IMR-90 (cell line): ENCODE data around the gene OR13C8. TPM values are rescaled to one million over a fixed set of nuclear protein-coding genes. Genes with fewer than 3 reads are reported as not detected.

Source experiments
- ATAC-seq: fragments of 200-7000 bp; cut with Tn5 transposase; 2 replicates; pipeline ENCODE4 v1.9.1; 2020; ENCODE audit warnings: low read depth, mild to moderate bottlenecking, moderate library complexity
- BruUV-seq: library from RNA; stranded (reverse); fragments of 400-500 nt; replicated peaks from 2 replicates; lab custom pipeline; 2021; lab: Mats Ljungman, UMichigan
- CTCF ChIA-PET: fragments of 300-600 bp; formaldehyde crosslinking; extraction: SDS; loops from one replicate; lab custom pipeline; 2021; ENCODE audit warnings: antibody characterized with exemption; lab: Yijun Ruan, JAX
- POLR2A ChIA-PET: fragments of 300-600 bp; sonication (Branson Sonifier 250); formaldehyde crosslinking; loops from one replicate; lab custom pipeline; 2022; ENCODE audit warnings: antibody characterized with exemption; ENCODE audit not compliant: unreplicated experiment; lab: Charles Lee
- DNase-seq: peaks from one replicate; pipeline ENCODE4 v3.0.0; 2013
- H2AFZ ChIP-seq: replicated peaks from 2 replicates; pipeline ENCODE3; 2013; ENCODE audit warnings: low read length, mild to moderate bottlenecking; ENCODE audit not compliant: poor library complexity
- H2AK5ac ChIP-seq: 2 replicates; pipeline ENCODE4 v1.6.1; 2013; ENCODE audit warnings: low read depth, low read length, inconsistent platforms
- H2AK9ac ChIP-seq: replicated peaks from 2 replicates; pipeline ENCODE3; 2013; ENCODE audit warnings: mild to moderate bottlenecking, low read depth, low read length, moderate library complexity; ENCODE audit not compliant: poor library complexity
- H2BK120ac ChIP-seq: 2 replicates; pipeline ENCODE4 v1.6.1; 2013; ENCODE audit warnings: low read depth, low read length, inconsistent platforms
- H2BK15ac ChIP-seq: 3 replicates; pipeline ENCODE4 v1.6.1; 2013; ENCODE audit warnings: low read depth, low read length, inconsistent platforms
- H2BK20ac ChIP-seq: 2 replicates; pipeline ENCODE4 v1.6.1; 2013; ENCODE audit warnings: low read depth, mild to moderate bottlenecking, inconsistent platforms, low read length, moderate library complexity
- H2BK5ac ChIP-seq: 2 replicates; pipeline ENCODE4 v1.6.1; 2013; ENCODE audit warnings: mild to moderate bottlenecking, low read depth, low read length, inconsistent platforms; ENCODE audit not compliant: poor library complexity, severe bottlenecking
- H3K14ac ChIP-seq: replicated peaks from 2 replicates; pipeline ENCODE4 v1.6.1; 2013; ENCODE audit warnings: low read depth, low read length, inconsistent platforms
- H3K18ac ChIP-seq: 2 replicates; pipeline ENCODE4 v1.6.1; 2013; ENCODE audit warnings: low read depth, low read length, control low read depth
- H3K23ac ChIP-seq: 2 replicates; pipeline ENCODE4 v1.6.1; 2013; ENCODE audit warnings: low read depth, low read length, inconsistent platforms
- H3K27ac ChIP-seq: 2 replicates; pipeline ENCODE4 v1.5.1; 2013; ENCODE audit warnings: mild to moderate bottlenecking, control low read depth, low read length; ENCODE audit not compliant: insufficient read depth
- H3K27me3 ChIP-seq: 2 replicates; pipeline ENCODE4 v1.6.1; 2013; ENCODE audit warnings: low read length; ENCODE audit not compliant: control insufficient read depth, insufficient read depth
- H3K36me3 ChIP-seq: 2 replicates; pipeline ENCODE4 v1.6.1; 2013; ENCODE audit warnings: low read length, mixed read lengths; ENCODE audit not compliant: control insufficient read depth, insufficient read depth
- H3K4ac ChIP-seq: 2 replicates; pipeline ENCODE4 v1.6.1; 2013; ENCODE audit warnings: low read depth, low read length, inconsistent platforms
- H3K4me1 ChIP-seq: 2 replicates; pipeline ENCODE4 v1.6.1; 2013; ENCODE audit warnings: low read length, mixed read lengths; ENCODE audit not compliant: control insufficient read depth, insufficient read depth
- H3K4me2 ChIP-seq: 2 replicates; pipeline ENCODE4 v1.6.1; 2013; ENCODE audit warnings: low read depth, mild to moderate bottlenecking, control low read depth, low read length, moderate library complexity
- H3K4me3 ChIP-seq: 2 replicates; pipeline ENCODE4 v1.5.1; 2013; ENCODE audit warnings: low read depth, mild to moderate bottlenecking, control low read depth, low read length, moderate library complexity; ENCODE audit not compliant: insufficient read depth
- H3K56ac ChIP-seq: 2 replicates; pipeline ENCODE4 v1.6.1; 2013; ENCODE audit warnings: low read length, inconsistent platforms; ENCODE audit not compliant: insufficient read depth; ENCODE audit errors: extremely low read depth
- H3K79me1 ChIP-seq, 2 experiments: 2 replicates each; pipeline ENCODE4 v1.6.1; 2013; ENCODE audit warnings: low read length in 2 of 2, inconsistent platforms in 1 of 2, low read depth in 1 of 2
- H3K9ac ChIP-seq: 2 replicates; pipeline ENCODE4 v1.6.1; 2013; ENCODE audit warnings: low read depth, low read length, control low read depth
- H3K9me1 ChIP-seq: 2 replicates; pipeline ENCODE4 v1.6.1; 2013; ENCODE audit warnings: low read length, inconsistent platforms; ENCODE audit not compliant: insufficient read depth
- H3K9me3 ChIP-seq: 2 replicates; pipeline ENCODE4 v1.6.1; 2013; ENCODE audit warnings: low read length; ENCODE audit not compliant: control insufficient read depth, insufficient read depth
- H4K20me1 ChIP-seq: 2 replicates; pipeline ENCODE4 v1.6.1; 2013; ENCODE audit warnings: low read length, inconsistent platforms; ENCODE audit not compliant: insufficient read depth
- H4K5ac ChIP-seq: 2 replicates; pipeline ENCODE4 v1.6.1; 2013; ENCODE audit warnings: mild to moderate bottlenecking, low read depth, low read length, control low read depth
- H4K8ac ChIP-seq, 2 experiments: 2 replicates each; pipeline ENCODE4 v1.6.1; 2013; ENCODE audit warnings: low read depth in 2 of 2, low read length in 2 of 2, control low read depth in 1 of 2, inconsistent platforms in 1 of 2
- H4K91ac ChIP-seq: 2 replicates; pipeline ENCODE4 v1.6.1; 2013; ENCODE audit warnings: low read depth, low read length, inconsistent platforms; ENCODE audit not compliant: insufficient read depth
- BHLHE40 ChIP-seq: fragments of 150-350 bp; IDR thresholded peaks from 2 replicates; pipeline ENCODE4 v1.6.1; 2016; ENCODE audit warnings: mild to moderate bottlenecking, low read depth, low read length
- CEBPB ChIP-seq: IDR thresholded peaks from 2 replicates; pipeline ENCODE4 v1.6.1; 2012; ENCODE audit warnings: low read depth, low read length, improper control_type of control experiment
- CHD1 ChIP-seq: IDR thresholded peaks from 2 replicates; pipeline ENCODE4 v1.6.1; 2012; ENCODE audit warnings: low read depth, low read length, improper control_type of control experiment
- CTCF ChIP-seq: conservative IDR thresholded peaks from 2 replicates; pipeline ENCODE4 v1.5.1; 2012; ENCODE audit warnings: mild to moderate bottlenecking, low read depth, low read length, improper control_type of control experiment
- FOS ChIP-seq: fragments of 150-350 bp; IDR thresholded peaks from 2 replicates; pipeline ENCODE4 v1.6.1; 2016; ENCODE audit warnings: low read depth, low read length
- MAFK ChIP-seq: IDR thresholded peaks from 2 replicates; pipeline ENCODE4 v1.6.1; 2012; ENCODE audit warnings: low read depth, low read length, improper control_type of control experiment
- MAZ ChIP-seq: IDR thresholded peaks from 2 replicates; pipeline ENCODE4 v1.6.1; 2012; ENCODE audit warnings: low read depth, mild to moderate bottlenecking, low read length, improper control_type of control experiment, moderate library complexity, borderline replicate concordance
- MXI1 ChIP-seq: IDR thresholded peaks from 2 replicates; pipeline ENCODE4 v1.6.1; 2012; ENCODE audit warnings: low read depth, mild to moderate bottlenecking, low read length, moderate library complexity, borderline replicate concordance
- NFE2L2 ChIP-seq: fragments of 150-350 bp; IDR thresholded peaks from 2 replicates; pipeline ENCODE4 v1.6.1; 2016; ENCODE audit warnings: low read depth, mild to moderate bottlenecking, low read length
- POLR2A ChIP-seq: IDR thresholded peaks from 2 replicates; pipeline ENCODE4 v1.6.1; 2012; ENCODE audit warnings: mild to moderate bottlenecking, low read depth, low read length
- RAD21 ChIP-seq: IDR thresholded peaks from 2 replicates; pipeline ENCODE4 v1.6.1; 2012; ENCODE audit warnings: low read length, improper control_type of control experiment
- RCOR1 ChIP-seq: IDR thresholded peaks from 2 replicates; pipeline ENCODE4 v1.6.1; 2012; ENCODE audit warnings: mild to moderate bottlenecking, low read length, improper control_type of control experiment; ENCODE audit not compliant: insufficient replicate concordance
- RFX5 ChIP-seq: IDR thresholded peaks from 2 replicates; pipeline ENCODE4 v1.8.0; 2012; ENCODE audit warnings: low read depth, mild to moderate bottlenecking, low read length, moderate library complexity
- SMC3 ChIP-seq: fragments of 150-350 bp; IDR thresholded peaks from 2 replicates; pipeline ENCODE4 v1.6.1; 2016; ENCODE audit warnings: low read depth, mild to moderate bottlenecking, antibody characterized with exemption, low read length, moderate library complexity
- USF2 ChIP-seq: fragments of 150-350 bp; IDR thresholded peaks from 2 replicates; pipeline ENCODE4 v1.6.1; 2017; ENCODE audit warnings: mild to moderate bottlenecking, antibody characterized with exemption, low read length, low read depth
- WGBS, 2 experiments: methylation state at CpG; one replicate each; pipeline versions ENCODE4 v1.1.5 to v1.1.7; 2013; ENCODE audit warnings: missing lambda C conversion rate in 2 of 2; ENCODE audit not compliant: insufficient read length in 1 of 2; ENCODE audit errors: extremely low coverage in 2 of 2; 5-methylcytosine and 5-hydroxymethylcytosine counted together
- dilution Hi-C: fragments of 300-500 bp; cut with HindIII; formaldehyde crosslinking; loops from one replicate; pipeline ENCODE4 v1.14.3; 2018; ENCODE audit warnings: low sequenced_read_pairs; ENCODE audit not compliant: unreplicated experiment
- in situ Hi-C: fragments of 300-500 bp; cut with MboI; formaldehyde crosslinking; loops from 3 replicates; pipeline ENCODE4 v1.14.3; 2019; ENCODE audit warnings: low sequenced_read_pairs, inconsistent platforms, mixed read lengths
- intact Hi-C: fragments of 100-400 bp; cut with micrococcal nuclease; formaldehyde crosslinking; loops from 2 replicates; pipeline ENCODE4 v1.10.0; 2022
- polyA plus RNA-seq, 3 experiments: library from polyadenylated mRNA; depleted of rRNA; stranded (reverse); fragments of >200 nt; gene quantifications; 2 replicates each; pipeline ENCODE4 v1.2.3, GENCODE V29; 2012; ENCODE audit warnings: low replicate concordance in 1 of 3
- total RNA-seq: library from RNA; depleted of rRNA; stranded (reverse); fragments of >200 nt; gene quantifications from 2 replicates; pipeline ENCODE4 v1.2.3, GENCODE V29; 2012
- TF ChIP-seq, protein P1 (sequence below): fragments of 150-350 bp; IDR thresholded peaks from 2 replicates; pipeline ENCODE4 v1.6.1; 2016; ENCODE audit warnings: low read depth, mild to moderate bottlenecking, low read length, moderate library complexity, borderline replicate concordance

Gene OR13C8
- total and polyA plus RNA-seq, 2 of the 4 experiments (the other 2 are of a cell fraction): not detected

GRCh38 chr9:104572612-104573011 lies 3.6 kb downstream of the OR13C8 start:
- WGBS, 2 experiments: no CpG with 5 or more reads among the region's 1 CpG
- intact Hi-C loops (loop anchor here (10.0 kb wide), 1 partner anchor 58 kb away; no protein-coding TSS in a partner anchor), in situ Hi-C loops (no loop called here), dilution Hi-C loops (no loop called here)
- Histone ChIP-seq H2BK15ac (no peak overlapping the region), H3K36me3 (no peaks in the 10 kb centered on the region), H3K79me1 (no peaks in the 10 kb centered on the region), H3K9me1 (no peaks in the 10 kb centered on the region), H3K4me2 (no peak overlapping the region), H2BK120ac (no peak overlapping the region), H3K9me3 (peaks cover 2% of the 10 kb centered on the region), H3K27ac (no peak overlapping the region), H3K27me3 (no peaks in the 10 kb centered on the region), H4K8ac (no peak overlapping the region), H3K23ac (no peak overlapping the region), H2BK20ac (no peak overlapping the region), H2AK5ac (no peak overlapping the region), H4K5ac (no peak overlapping the region), H3K9ac (no peak overlapping the region), H2AFZ (no peak overlapping the region), H4K20me1 (no peaks in the 10 kb centered on the region), H3K4me1 (no peaks in the 10 kb centered on the region), H3K4ac (no peak overlapping the region), H2BK5ac (no peak overlapping the region), H3K56ac (no peak overlapping the region), H3K18ac (no peak overlapping the region), H4K91ac (no peak overlapping the region), H2AK9ac (no peak overlapping the region), H3K14ac (no peak overlapping the region), H3K4me3 (no peak overlapping the region)
- BruUV-seq: no TSS peak
- TF ChIP-seq RCOR1: no peak
- TF ChIP-seq MAZ: no peak
- no peak for TF ChIP-seq MAFK
- TF ChIP-seq RFX5: no peak
- TF ChIP-seq CEBPB: no peak
- TF ChIP-seq CHD1: no peak
- no peak for TF ChIP-seq POLR2A
- TF ChIP-seq USF2: no peak
- TF ChIP-seq SMC3: no peak
- no peak for TF ChIP-seq CTCF
- no peak for TF ChIP-seq NFE2L2
- TF ChIP-seq FOS: no peak
- TF ChIP-seq MXI1: no peak
- TF ChIP-seq, protein P1, sequence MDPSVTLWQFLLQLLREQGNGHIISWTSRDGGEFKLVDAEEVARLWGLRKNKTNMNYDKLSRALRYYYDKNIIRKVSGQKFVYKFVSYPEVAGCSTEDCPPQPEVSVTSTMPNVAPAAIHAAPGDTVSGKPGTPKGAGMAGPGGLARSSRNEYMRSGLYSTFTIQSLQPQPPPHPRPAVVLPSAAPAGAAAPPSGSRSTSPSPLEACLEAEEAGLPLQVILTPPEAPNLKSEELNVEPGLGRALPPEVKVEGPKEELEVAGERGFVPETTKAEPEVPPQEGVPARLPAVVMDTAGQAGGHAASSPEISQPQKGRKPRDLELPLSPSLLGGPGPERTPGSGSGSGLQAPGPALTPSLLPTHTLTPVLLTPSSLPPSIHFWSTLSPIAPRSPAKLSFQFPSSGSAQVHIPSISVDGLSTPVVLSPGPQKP: no peak
- TF ChIP-seq RAD21: no peak
- no peak for TF ChIP-seq BHLHE40
- ChIA-PET CTCF (no interaction called here), POLR2A (no interaction called here)
- no peak for ATAC-seq
- no peak for DNase-seq
